Measurements from ENCODE around the gene MRPL9.

MRPL9 gene

DNA sequence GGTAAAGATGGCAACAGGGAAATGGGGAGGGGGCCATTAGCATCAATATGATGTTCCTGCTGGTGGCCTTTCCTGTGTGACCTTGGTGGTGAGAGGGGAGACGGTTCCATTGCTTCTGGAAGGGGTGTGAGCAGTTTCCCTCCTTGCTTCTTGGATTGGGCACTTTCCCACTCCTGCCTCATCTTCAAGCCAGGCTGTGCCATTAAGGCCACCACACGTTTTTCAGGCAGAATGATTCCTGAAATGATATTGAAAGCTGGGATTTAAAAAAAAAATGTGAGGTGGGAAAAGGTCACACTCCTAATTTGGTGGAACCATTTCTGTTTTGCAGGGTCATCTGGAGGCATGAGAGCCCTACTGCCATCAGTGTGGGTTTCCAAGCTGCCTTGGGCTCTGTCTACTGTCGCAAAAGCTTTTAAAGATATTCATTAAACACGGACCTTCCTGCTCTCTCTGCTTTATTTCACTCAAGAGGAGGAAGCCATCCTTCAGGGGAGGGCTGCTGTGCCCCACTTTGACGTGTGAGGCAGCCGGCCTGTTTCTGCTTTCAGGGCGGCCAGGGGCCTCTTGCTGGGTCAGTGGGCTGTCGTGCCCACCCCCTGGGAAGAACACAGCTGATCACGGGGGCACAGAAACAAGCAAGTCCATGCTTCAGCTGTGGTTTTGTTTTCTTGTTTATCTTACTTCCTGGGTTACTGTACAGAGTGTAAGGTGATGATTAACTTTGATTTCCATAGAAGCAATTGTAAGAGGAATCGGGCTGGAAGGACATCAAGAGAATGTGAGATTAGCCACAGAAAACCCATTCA lies 33.9 kb downstream of the MRPL9 start:
- DNase-seq, result no peak

DNA sequence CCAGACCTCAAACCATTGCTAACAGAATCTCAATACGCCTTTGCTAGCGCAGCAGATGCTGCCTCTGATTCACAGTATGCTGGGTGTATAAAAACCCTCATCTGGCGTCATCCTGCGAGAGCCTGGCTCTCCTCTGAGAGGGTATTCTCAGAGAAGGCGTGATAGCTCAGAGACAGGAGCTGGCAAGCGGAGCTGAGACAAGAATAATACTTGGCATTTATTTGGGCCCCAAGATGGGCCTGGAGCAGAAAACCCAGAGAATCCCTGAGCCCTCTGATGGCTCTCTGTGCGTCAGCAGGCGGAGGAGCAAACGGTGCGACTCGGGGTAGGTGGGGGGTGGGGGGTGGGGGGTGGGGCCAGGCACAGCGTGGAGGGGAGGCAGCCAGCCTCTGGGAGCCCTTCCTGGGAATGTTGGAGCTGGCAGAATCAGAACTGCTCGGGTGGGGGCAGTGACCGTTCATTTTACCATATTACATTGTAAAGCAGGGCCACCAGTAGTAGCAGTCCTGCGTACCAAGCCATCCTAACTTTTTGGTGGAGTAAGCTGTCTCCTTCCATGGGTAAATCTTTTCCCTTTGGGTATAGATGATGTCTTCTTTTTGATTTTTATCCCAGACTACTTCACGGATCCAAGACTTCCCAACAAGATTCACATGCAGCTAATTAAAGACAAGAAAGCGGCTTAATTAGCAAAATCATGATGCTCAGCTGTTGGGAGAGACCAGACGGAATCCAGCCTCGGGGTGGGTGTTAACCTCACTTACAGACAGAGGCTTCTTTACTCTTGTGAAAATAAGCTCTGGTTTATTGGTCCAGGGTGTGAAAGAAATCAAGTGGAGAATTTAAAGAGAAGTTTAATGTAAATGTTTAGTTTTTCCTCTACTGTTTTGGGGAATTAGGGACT lies 34.9 kb downstream of the MRPL9 start:
- DNase-seq, result no peak

GRCh38 chr1:151723726-151724370 lies 39.4 kb downstream of the MRPL9 start:
- DNase-seq, result no peak

GRCh38 chr1:151721788-151722510 lies 41.3 kb downstream of the MRPL9 start:
- no peak for DNase-seq

GRCh38 chr1:151720974-151721787 lies 42.1 kb downstream of the MRPL9 start, which contains the start of gene RIIAD1:
RIIAD1 (plus strand) TSS chr1:151721522; CDS start chr1:151721537, 15 bp downstream.
- peak; percentile 66 for DNase-seq

GRCh38 chr1:151720554-151720953 lies 42.7 kb downstream of the MRPL9 start:
- peak; percentile 11 for DNase-seq

GRCh38 chr1:151720125-151720524 lies 43.2 kb downstream of the MRPL9 start:
- DNase-seq, result no peak

DNA sequence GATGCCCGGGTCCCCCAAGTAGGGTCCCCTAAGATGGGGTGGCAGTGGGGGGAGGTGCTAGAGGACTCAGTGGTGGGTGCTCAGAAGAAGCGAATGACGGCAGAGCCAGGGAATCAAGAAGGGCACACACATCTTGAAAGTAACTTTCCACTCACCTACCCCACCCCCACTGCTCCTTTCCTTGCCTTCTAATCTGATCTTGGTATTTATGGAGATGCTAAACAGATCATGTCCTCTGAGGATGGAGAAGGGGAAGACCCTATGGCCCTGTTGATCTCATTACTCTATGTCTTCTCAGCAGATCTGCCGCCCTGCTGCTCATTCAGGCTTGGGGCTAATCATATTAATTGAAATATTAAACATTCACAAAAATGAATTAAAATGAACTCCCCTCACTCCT lies 44.6 kb downstream of the MRPL9 start:
- no peak for DNase-seq

DNA sequence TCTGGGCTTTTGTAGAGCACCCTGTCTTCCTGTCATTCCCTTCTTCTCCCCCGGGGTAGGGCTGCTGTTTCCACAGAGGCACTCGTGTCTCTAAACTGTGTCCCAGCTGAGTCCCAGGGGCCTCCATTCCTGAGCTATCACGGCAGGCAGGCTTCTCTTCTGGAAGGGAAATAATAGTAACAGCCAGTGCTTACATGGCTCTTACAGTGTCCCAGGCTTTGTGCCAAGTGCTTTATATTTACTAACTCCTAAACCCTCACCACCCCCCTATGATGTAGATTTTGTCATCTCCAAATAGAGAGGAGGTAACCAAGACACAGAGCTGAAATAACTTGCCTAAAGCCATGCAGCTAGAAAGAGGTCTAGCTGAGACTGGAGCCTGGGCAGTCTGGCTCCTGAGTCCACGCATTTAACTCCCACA lies 45.3 kb downstream of the MRPL9 start:
- no peak for DNase-seq

- peak; percentile 10 for DNase-seq
Measured at GRCh38 chr1:151716771-151717631, 46.3 kb downstream of the MRPL9 start, which contains the start of gene CELF3. CELF3 (minus strand) TSS chr1:151716803; CDS start chr1:151716020, 783 bp downstream.

GRCh38 chr1:151716405-151716762 lies 46.9 kb downstream of the MRPL9 start:
- DNase-seq, result no peak

DNA sequence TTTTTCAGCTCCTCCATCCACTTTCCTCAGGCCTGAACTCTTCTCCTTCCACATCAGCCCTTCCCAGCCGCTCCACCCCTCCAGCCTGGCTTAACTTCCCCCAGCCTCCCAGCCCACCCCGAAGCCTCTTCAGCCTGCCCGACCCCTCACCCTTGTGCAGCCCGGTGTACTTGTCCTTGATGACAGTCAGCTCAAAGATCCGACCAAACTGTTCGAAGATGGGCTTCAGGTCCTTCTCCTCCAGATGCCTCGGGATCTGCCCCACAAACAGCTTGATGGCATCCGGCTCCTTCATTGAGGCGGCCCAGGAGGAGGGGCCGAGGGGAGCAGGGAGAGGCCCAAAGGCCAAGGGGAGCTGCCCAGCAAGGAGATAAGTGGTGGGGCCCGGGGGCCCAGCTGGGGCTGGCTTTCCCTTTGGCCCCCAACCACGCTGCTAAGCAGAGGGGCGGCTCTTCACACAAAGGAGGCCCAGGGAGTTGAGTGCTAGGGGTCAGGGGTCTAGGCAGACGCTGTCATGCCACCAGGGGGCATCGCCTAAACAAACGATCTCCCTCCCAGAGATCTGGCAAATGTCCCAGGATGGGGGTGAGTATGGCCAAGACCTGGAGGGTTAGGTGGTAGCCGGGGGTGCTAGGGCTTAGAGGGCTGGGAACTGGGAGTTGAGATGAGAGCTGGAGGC lies 47.4 kb downstream of the MRPL9 start:
- DNase-seq, result no peak

GRCh38 chr1:151714820-151715725 lies 48.2 kb downstream of the MRPL9 start:
- DNase-seq, result no peak

GRCh38 chr1:151713874-151714273 lies 49.4 kb downstream of the MRPL9 start:
- no peak for DNase-seq

GRCh38 chr1:151713044-151713443 lies 50.3 kb downstream of the MRPL9 start:
- no peak for DNase-seq

DNA sequence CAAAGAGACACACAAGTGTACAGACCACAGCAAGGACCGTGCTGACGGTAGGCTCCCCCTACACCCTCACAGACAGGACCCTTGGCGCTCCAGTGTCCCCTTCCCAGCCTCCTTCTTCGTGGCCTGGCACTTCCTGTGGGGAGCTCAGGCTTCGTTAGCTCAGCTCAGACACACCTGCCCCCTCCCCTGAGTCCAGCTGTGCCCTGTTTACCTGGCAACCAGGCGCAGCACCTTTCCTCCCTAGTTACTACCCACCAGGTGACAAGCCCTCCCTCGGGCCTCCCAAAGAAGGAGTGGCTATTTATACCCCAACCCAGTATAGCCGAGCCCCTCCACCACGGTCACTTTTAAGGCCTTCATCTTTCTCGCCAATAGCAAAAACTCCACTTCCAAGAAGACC lies 51.3 kb downstream of the MRPL9 start:
- DNase-seq, result no peak

DNA sequence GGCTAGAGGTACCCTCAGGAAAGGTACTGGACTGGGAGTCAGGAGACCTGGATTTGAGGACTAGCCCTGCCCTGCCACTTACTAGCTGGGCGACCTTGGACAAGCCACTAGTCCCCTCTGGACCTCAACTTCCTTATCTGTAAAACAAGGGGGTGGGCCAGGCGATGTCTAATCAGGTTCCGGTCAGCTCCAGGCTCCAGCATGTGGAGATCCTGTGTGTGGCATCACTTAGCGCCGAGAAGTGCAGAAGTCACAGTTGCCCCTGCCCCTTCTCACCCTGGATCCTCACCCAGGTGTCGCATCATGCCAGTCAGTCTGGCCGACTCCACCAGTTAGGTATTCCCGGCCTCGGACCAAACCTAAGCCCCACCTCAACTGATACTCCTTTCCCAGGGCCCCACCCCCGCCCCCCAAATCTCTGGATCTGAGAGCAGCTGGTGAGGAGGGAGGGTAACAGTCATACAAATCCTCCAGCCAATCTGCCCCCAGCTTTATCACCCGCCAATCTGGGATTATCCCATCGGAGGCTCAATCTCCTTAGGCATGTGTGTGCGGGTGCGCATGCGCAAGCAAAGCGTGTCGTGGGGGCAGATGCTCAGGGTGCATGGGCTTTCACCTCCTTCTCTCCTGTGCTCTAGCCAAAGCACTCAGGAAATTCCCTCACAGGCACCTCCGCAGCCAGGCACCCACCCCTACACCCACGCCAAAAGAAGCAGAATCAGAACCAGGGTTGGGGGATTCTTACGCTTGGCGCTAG lies 52.1 kb downstream of the MRPL9 start:
- no peak for DNase-seq
